ENCODE data around the gene ARHGEF28. TPM values are rescaled to one million over a fixed set of nuclear protein-coding genes. Genes with fewer than 3 reads are reported as not detected.

ARHGEF28 gene
- total RNA-seq, 6 experiments from 2014 or later = 7.5 to 13.6 (median 8.5) TPM

- H3K27ac Mint-ChIP-seq = peak overlapping the region; percentile 72
- DNase-seq = peak; percentile 67
- no peaks in the 10 kb centered on the region for H3K9me3 Mint-ChIP-seq
- no peak for TF ChIP-seq CTCF (IDR thresholded peaks at IDR 0.05)
- H3K27me3 Mint-ChIP-seq (ENCODE audit: insufficient read depth) = no peaks in the 10 kb centered on the region
- H3K4me1 Mint-ChIP-seq (ENCODE audit: low read depth) = peaks cover 45% of the 10 kb centered on the region
- peak overlapping the region; percentile 57 for H3K4me3 Mint-ChIP-seq
- no peaks in the 10 kb centered on the region for H3K36me3 Mint-ChIP-seq (ENCODE audit: low read depth)
Observed at GRCh38 chr5:73591698-73592501, 34.1 kb upstream of the ARHGEF28 start.

- Mint-ChIP-seq H3K27me3 (ENCODE audit: insufficient read depth) (no peaks in the 10 kb centered on the region), H3K9me3 (no peaks in the 10 kb centered on the region), H3K4me1 (ENCODE audit: low read depth) (peaks cover 45% of the 10 kb centered on the region), H3K27ac (peak overlapping the region; percentile 72), H3K4me3 (peak overlapping the region; percentile 57), H3K36me3 (ENCODE audit: low read depth) (no peaks in the 10 kb centered on the region)
- DNase-seq = peak; percentile 32
- TF ChIP-seq CTCF (IDR thresholded peaks at IDR 0.05) = no peak
Observed at GRCh38 chr5:73592551-73592950, 33.4 kb upstream of the ARHGEF28 start.

- H3K36me3 Mint-ChIP-seq (ENCODE audit: low read depth) = peaks cover 4% of the 10 kb centered on the region; the same call in 1 of the 2 replicates
- H3K27me3 Mint-ChIP-seq (ENCODE audit: insufficient read depth) = no peaks in the 10 kb centered on the region
- peaks cover 21% of the 10 kb centered on the region for H3K4me1 Mint-ChIP-seq (ENCODE audit: low read depth)
- DNase-seq = peak; percentile 25
- H3K9me3 Mint-ChIP-seq = peaks cover 3% of the 10 kb centered on the region
- H3K27ac Mint-ChIP-seq = no peak overlapping the region
- TF ChIP-seq CTCF (IDR thresholded peaks at IDR 0.05) = peak; percentile 84
- no peak overlapping the region for H3K4me3 Mint-ChIP-seq
Observed at GRCh38 chr5:73596705-73597328, 29.2 kb upstream of the ARHGEF28 start.

- Mint-ChIP-seq H3K36me3 (ENCODE audit: low read depth) (peaks cover 5% of the 10 kb centered on the region; the same call in 1 of the 2 replicates), H3K4me1 (ENCODE audit: low read depth) (no peaks in the 10 kb centered on the region), H3K9me3 (peaks cover 11% of the 10 kb centered on the region), H3K27ac (no peak overlapping the region), H3K4me3 (no peak overlapping the region), H3K27me3 (ENCODE audit: insufficient read depth) (no peaks in the 10 kb centered on the region; the same call in 1 of the 2 replicates)
- DNase-seq = no peak
- TF ChIP-seq CTCF (IDR thresholded peaks at IDR 0.05) = no peak
Observed at GRCh38 chr5:73599380-73599779, 26.6 kb upstream of the ARHGEF28 start.

DNA sequence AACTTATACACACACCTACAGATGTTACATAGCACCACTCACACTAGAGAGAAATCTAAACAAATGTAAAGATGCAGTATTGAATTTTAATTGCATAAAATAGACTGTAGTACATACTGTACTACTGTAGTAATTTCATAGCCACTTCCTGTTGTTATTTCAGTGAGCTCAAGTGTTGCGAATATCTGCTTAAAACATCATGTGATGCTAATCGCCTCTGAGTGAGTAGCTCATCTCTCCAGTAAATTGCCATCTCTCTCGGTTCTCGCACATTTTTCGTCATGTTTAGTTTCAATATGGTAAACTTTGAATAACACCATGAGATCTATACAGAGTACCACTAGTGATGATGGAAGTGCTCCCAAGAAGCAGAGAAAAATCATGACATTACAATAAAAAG is 22.0 kb upstream of the ARHGEF28 start:
- Mint-ChIP-seq H3K36me3 (ENCODE audit: low read depth) (peaks cover 5% of the 10 kb centered on the region; the same call in 1 of the 2 replicates), H3K9me3 (peaks cover 11% of the 10 kb centered on the region), H3K27ac (no peak overlapping the region), H3K27me3 (ENCODE audit: insufficient read depth) (no peaks in the 10 kb centered on the region; the same call in 1 of the 2 replicates), H3K4me3 (no peak overlapping the region), H3K4me1 (ENCODE audit: low read depth) (peaks cover 30% of the 10 kb centered on the region)
- no peak for TF ChIP-seq CTCF (IDR thresholded peaks at IDR 0.05)
- DNase-seq = no peak
